Activated T-cell treated with anti-CD3 and anti-CD28 coated beads for 4 hours (primary cell): ENCODE results near the gene PDCD4.
A peak's percentile ranks its signal among the peaks of the same experiment; 100 is the strongest.

ENCODE experiments used
- DNase-seq: peaks from one replicate; pipeline ENCODE4 v3.0.0-alpha.2; 2020

PDCD4 gene

DNA sequence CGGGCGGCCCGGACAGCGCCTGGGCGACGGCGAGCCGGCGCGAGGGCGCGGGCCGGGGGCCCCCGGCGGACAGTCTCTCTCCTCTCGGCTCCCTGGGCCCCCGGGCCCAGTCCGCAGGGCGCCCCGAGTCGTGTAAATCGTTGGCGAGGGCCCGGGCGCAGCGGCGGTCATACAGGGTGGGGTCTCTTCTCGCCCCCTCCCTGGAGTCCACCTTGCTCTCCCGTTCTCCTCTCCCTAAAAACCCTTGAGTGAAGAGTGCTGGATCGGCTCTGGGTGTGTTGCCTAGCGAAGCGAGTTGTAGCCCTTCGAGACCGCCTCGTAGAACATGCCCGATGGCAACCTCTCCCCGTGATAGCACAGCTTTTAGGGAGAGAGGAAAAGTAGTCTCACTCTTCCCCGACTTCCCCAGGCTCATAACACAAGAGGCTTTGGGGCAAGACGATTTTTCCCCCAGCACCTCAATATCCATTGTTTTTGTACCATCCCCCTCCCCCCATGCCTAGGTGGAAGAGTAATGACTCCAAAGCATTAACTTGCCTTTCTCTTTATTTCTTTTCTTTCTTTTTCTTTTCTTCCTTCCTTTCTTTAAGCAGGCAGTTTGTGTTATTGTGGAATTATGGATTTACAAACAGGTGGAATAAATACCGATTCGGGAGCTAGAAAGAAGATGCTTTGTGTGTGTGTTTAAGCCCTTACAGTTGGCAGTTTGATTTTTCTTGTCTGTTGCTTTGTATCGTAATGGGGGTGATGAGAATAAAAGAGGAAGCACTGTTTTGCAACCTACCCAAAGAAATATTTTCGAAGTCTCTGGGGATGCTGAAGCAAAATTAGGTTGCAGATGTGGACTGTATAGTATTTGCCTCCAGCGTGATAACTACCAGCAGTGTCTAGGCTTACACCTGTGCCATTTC is 48.5 kb downstream of the PDCD4 start:
- DNase-seq: peak; percentile 2

DNA sequence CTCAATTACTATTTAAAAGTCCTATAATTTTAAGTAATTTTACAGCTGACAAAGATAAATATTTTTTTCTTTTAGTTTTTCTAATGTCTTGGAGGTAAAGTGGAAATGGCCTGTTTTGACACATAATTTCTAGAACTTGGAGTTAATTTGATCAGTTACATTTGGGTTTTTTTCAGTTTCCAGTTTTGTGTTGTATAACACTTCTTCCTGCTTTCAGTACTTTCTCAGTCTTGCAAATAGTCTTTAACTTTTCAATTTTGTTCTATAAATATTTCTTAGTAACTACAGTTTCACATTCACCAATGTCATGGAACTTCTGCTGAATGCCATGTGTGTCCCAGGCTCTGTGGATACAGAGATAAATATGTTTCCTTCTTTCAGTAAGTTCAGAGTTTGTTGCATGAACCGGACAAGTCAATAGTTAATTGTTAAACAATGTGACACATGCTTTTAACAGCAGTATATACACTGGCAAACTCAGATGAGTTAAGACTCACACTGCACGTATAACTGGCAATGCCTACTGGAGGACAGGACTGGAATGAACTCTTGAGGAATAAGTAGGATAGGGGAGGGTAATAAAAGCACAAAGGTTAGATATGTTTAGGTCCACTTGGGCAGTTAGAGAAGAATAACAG is 52.2 kb downstream of the PDCD4 start:
- no peak for DNase-seq

DNA sequence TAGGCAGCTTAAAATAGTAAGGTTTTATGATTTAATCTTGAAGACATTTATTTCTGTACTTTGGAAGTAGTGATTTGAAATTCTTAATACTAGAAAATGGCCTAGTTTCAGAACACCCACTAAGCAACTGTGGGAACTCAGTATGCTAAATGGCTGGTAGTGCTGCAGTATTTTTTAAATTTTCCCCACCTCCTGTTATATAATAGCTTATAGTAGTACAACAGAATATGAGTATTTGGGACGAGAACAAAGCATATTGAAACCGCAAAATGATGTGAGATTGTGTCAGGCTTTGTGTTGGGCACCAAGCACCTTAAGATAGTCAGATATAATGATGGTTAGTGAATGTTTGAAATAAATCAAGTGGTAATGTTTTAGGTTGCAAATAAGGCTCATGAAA is 55.7 kb downstream of the PDCD4 start:
- no peak for DNase-seq

DNA sequence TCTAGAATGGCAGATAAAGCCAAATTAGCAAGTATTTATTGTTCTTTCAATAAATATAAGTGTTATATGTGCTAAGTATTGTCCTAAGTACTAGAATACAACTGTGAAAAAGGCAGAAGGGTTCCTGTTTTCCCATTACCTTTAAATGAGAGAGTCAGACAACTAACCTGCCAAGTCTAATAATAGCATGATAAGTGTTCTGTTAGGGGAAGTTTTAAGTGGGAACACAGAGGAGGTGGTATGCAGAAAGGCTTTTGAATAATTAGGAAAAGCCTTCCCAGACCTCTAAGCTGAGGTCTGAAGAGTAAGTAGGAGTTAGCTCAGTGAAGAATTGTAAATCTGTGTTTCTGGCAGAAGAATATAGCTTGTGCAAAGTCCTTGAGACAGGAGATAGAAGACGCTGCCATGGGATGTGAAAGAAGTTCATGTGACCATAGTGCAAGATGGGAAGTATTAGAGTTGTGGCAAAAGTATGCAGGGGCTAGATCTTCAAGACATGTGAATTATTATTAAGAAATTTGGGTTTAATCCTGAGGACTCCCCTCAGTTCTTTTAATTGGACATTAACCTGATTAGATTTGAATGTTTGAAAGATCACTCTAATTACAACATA is 60.1 kb downstream of the PDCD4 start:
- DNase-seq: no peak

DNA sequence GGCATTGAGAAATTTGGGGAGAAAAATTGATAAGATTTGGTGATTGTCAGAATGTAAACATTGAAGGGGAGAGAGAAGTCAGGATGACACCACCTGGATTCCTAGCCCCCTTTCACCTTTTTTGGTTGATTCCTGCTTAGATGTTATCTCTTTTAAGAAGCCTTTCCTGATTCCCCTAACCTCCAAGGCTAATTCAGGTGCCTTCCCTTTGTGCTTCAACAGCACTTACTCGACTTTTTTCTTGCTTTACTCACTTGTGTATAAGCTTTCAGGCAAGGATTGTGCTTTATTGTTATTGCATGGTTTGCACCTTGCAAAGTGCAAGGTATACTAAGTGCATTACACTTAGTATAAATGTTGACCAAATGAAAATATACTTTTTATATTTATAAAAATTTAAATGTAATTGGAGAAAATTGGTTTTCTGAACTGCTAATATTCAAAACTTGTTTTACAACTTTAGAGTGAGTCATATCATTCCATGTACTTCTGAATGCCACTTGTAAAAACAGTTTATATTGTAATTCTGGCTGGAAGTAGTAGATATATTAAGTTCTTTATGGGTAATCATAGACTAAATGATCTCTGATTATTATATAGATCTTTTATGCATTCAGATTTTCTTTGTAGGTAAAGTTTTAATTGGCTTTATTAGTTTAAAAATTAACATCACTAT is 60.9 kb downstream of the PDCD4 start:
- DNase-seq: no peak

DNA sequence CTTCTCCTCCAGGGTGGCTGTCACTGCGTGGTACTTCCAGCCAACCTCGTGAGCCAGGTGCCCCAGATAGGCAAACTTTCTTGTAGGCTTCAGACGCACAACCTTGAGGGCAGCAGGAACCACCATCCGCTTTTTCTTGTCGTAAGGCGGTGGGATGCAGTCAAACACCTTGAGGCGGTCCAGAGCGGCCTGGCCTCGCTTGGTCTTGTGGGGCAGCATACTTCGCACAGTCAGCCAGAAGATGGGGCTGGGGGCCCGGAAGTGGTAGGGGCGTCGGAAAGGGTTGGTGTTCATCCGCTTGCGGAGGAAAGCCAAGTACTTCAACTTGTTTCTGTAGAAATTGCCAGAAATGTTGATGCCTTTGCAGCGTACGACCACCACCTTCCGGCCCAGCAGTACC is 65.0 kb downstream of the PDCD4 start:
- DNase-seq: no peak

DNA sequence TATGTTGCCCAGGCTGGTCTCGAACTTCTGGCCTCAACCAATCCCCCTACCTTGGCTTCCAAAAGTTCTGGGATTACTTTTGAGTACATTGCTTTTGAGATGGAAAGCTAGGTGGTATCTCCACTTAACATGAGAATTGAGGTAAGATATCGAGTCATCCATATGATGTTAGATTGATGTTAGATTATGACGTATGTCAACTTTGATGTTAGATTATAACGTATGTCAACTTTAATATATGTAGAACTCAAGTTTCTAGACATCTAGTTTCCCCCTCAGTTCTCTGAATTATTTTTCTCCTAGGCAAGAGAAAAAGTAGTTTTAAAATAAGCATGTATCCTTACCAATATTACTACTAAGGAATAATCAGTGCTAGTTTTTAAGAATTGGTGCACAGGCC is 67.7 kb downstream of the PDCD4 start:
- no peak for DNase-seq

DNA sequence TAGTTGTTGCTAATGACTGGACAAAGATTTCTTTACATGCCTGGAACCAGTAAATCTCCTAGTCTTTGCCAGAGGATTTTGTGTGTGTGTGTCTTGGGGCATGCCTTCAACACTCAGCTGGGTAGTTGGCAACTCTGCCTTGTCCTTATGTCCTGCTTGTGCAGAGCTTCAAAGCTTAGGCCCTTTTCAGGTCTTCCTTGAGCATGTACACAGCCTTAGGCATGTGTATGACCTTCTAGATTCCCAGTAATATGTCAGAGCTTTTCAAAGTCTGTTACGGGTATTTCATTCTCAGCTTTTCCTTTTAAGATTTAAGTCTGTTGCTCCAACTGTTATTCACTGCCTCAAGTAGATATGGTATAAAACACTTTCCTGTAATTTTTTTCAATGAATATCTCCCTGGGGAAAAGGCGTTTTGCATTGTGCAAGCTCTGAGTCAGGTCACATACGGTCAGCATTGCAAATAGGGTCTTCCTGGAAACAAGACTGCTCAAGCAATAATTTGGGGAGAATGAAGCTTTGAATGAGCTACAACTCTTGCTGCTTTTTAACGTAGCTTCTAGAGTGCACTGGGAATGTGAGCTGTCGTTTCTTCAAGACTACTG is 73.2 kb downstream of the PDCD4 start:
- DNase-seq: no peak

DNA sequence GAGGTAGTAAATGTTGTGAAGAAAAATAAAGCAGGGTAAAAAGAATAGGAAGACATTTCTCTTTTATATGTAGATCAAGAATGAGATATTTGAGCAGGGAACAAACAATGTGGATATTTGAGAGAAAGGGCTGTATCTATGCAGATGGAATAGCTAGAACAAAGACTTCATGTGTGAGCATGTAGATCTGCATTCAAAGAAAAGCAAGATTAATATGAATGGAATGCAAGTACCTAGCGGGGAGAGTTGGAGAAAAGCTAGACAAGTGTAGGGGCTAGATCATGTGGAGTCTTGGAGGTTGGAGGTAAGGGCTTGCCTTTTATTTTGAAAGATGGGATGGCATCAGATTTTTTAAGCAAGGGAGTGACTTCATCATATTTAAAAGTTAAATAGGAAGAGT is 74.8 kb downstream of the PDCD4 start:
- no peak for DNase-seq

DNA sequence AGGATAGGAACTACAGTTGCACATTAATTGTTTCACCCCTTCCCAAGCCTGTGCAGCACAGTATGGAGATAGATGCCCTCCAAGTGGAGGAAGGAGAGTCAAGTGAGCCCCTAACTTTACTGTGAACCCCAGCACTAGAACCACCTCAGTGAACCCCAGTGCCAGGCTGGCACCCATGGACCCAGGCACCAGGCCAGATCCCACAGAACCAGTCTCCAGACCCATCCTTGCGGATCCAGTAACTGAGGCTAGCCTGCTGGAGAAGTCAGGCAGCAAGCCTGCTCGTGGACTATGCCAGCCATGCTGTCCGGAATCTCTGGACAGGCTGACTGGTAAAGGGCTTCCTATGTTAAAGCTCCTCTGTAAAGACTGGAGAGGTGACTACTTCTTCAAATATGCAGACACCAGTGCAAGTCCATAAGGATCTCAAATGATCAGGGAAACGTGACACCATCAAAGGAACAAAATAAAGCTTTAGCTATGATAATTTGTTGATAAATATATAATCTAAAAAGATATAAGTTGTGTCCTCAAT is 75.4 kb downstream of the PDCD4 start:
- no peak for DNase-seq
